ENCODE measurements around the gene PCBP3. TPM values are rescaled to one million over a fixed set of nuclear protein-coding genes. Genes with fewer than 3 reads are reported as not detected.
"Not testable (repeated sequence)": the region's sequence is repeated elsewhere in the genome, so short reads cannot be mapped to it uniquely, and the experiment has no call there.

PCBP3 gene
- total RNA-seq, 1 donor from 2014 or later, result not detected

DNA sequence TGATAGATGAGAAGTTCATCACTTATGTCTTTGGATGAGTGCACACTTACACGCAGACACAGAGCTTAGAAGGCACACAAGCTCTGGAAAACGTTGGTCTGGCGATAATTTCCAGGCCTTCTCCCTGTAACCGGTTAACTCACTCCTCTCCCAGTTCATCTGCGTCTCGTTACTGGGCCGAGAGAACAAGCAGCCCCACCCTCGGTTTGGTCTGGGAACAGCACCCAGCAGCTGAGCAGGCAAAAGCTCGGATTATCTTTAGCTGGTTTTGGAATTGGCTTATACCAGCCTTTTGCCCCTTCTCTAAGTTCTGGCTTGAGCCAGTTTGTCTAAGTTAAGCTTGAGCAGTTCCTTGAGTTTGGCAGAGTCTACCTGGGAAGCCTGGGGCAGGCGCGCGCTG, 310.7 kb downstream of the PCBP3 start:
- no peak overlapping the region for H3K4me3 ChIP-seq (ENCODE audit: low read depth, low read length)
- TF ChIP-seq CTCF (IDR thresholded peaks at IDR 0.05; ENCODE audit: insufficient read depth, low read length, severe bottlenecking), result no peak

DNA sequence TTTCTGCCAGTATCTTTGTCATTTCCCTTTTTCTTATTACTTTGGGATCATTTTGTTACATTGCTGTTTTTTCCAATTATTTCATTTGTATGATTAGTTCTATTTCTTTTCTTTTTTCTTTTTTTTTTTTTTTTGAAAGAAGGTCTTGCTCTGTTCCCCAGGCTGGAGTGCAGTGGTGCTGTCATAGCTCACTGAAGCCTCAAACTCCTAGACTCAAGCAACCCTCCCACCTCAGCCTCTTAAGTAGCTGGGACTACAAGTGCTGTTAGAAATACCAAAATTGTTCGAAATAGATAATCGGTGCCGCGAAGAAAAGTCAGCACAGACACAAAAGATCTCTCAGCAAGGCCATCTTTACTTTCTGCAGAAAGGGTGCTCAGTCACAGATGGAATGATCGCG, 311.4 kb downstream of the PCBP3 start:
- Histone ChIP-seq H3K36me3 (ENCODE audit: control insufficient read depth, insufficient read depth, low read length) (no peaks in the 10 kb centered on the region), H3K4me3 (ENCODE audit: low read depth, low read length) (no peak overlapping the region), H3K27me3 (ENCODE audit: control insufficient read depth, insufficient read depth, low read length) (no peaks in the 10 kb centered on the region)
- DNase-seq (ENCODE audit: low read depth) (no peak), FAIRE-seq (no peak)
- no peak for TF ChIP-seq CTCF (IDR thresholded peaks at IDR 0.05; ENCODE audit: insufficient read depth, low read length, severe bottlenecking)

More for the DNA sequence above, 310.7 kb downstream of the PCBP3 start:
- DNase-seq (ENCODE audit: low read depth), result no peak
- FAIRE-seq, result no peak
- Histone ChIP-seq H3K27me3 (ENCODE audit: control insufficient read depth, insufficient read depth, low read length) (no peaks in the 10 kb centered on the region), H3K36me3 (ENCODE audit: control insufficient read depth, insufficient read depth, low read length) (no peaks in the 10 kb centered on the region)

DNA sequence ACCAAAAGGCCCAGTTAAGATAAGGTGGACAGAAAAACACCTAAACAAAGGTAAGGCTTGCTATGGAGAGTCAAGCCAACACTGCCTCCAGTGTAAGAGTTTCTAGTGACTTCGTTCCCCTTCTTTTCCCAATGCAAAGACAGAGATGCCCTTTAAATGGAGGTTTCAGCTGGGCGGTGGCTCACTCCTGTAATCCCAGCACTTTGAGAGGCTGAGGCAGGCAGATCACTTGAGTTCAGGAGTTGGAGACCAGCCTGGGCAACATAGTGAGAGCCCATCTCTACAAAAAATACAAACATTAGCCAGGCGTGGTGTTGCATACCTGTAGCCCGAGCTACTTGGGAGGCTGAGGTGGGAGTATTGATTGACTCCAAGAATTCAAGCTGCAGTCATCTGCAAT, 314.0 kb downstream of the PCBP3 start:
- no peak overlapping the region for H3K4me3 ChIP-seq (ENCODE audit: low read depth, low read length)
- no peak for DNase-seq (ENCODE audit: low read depth)
- H3K27me3 ChIP-seq (ENCODE audit: control insufficient read depth, insufficient read depth, low read length), result no peaks in the 10 kb centered on the region
- TF ChIP-seq CTCF (IDR thresholded peaks at IDR 0.05; ENCODE audit: insufficient read depth, low read length, severe bottlenecking), result no peak
- no peaks in the 10 kb centered on the region for H3K36me3 ChIP-seq (ENCODE audit: control insufficient read depth, insufficient read depth, low read length)
- no peak for FAIRE-seq

- no peaks in the 10 kb centered on the region for H3K36me3 ChIP-seq (ENCODE audit: control insufficient read depth, insufficient read depth, low read length)
- TF ChIP-seq CTCF (IDR thresholded peaks at IDR 0.05; ENCODE audit: insufficient read depth, low read length, severe bottlenecking), result no peak
- DNase-seq (ENCODE audit: low read depth) (no peak), FAIRE-seq (no peak)
- H3K27me3 ChIP-seq (ENCODE audit: control insufficient read depth, insufficient read depth, low read length), result no peaks in the 10 kb centered on the region
- H3K4me3 ChIP-seq (ENCODE audit: low read depth, low read length), result no peak overlapping the region
These were observed 314.6 kb downstream of the PCBP3 start for GRCh38 chr21:45957981-45958600.

GRCh38 chr21:45959182-45959581, 315.7 kb downstream of the PCBP3 start:
- Histone ChIP-seq H3K4me3 (ENCODE audit: low read depth, low read length) (no peak overlapping the region), H3K36me3 (ENCODE audit: control insufficient read depth, insufficient read depth, low read length) (no peaks in the 10 kb centered on the region), H3K27me3 (ENCODE audit: control insufficient read depth, insufficient read depth, low read length) (no peaks in the 10 kb centered on the region)
- no peak for FAIRE-seq
- no peak for TF ChIP-seq CTCF (IDR thresholded peaks at IDR 0.05; ENCODE audit: insufficient read depth, low read length, severe bottlenecking)
- DNase-seq (ENCODE audit: low read depth), result no peak

DNA sequence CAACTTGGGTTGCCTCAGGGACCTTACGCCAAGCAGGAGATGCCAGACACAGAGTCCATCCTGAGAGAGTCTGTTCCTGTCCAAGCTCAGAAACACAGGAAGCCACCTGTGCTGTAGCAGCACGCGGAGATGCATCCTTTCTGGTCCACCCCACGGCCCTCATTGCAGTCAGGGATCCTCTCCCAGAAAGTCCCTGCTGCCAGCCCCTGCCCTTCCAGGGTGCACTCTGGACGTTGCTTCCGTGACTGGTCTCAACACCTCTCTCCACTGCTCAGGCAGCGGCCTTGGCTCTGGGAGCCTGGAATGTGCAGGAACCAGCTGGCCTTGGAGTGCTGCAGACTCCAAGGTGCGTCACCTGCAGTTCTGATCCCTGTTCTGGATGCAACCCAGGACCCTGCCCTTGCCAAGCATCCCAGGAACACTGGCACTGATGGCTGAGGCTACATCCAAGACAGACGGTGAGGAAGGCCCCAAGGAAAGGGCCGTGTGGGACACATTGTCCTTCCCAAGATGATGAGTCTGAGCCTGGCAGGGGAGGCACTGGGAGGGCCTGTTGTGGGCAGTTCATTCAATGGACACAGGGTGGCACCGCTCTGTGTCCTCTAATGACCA, 316.4 kb downstream of the PCBP3 start:
- Histone ChIP-seq H3K36me3 (ENCODE audit: control insufficient read depth, insufficient read depth, low read length) (no peaks in the 10 kb centered on the region), H3K4me3 (ENCODE audit: low read depth, low read length) (no peak overlapping the region), H3K27me3 (ENCODE audit: control insufficient read depth, insufficient read depth, low read length) (no peaks in the 10 kb centered on the region)
- no peak for TF ChIP-seq CTCF (IDR thresholded peaks at IDR 0.05; ENCODE audit: insufficient read depth, low read length, severe bottlenecking)
- no peak for DNase-seq (ENCODE audit: low read depth)
- no peak for FAIRE-seq

GRCh38 chr21:45961408-45961807, 317.9 kb downstream of the PCBP3 start:
- DNase-seq (ENCODE audit: low read depth); H3K27me3 ChIP-seq (ENCODE audit: control insufficient read depth, insufficient read depth, low read length); H3K36me3 ChIP-seq (ENCODE audit: control insufficient read depth, insufficient read depth, low read length); FAIRE-seq; H3K4me3 ChIP-seq (ENCODE audit: low read depth, low read length): not testable (repeated sequence)

Measured in bronchial epithelial cell (primary cell).